B cell (primary cell): Measurements from ENCODE around the gene ORAI2. TPM values are rescaled to one million over a fixed set of nuclear protein-coding genes. Genes with fewer than 3 reads are reported as not detected.
A peak's percentile ranks its signal among the peaks of the same experiment; 100 is the strongest.

Experiments
- ATAC-seq: fragments of 200-7000 bp; cut with Tn5 transposase; one replicate; pipeline ENCODE4 v1.10.0; 2021; ENCODE audit warnings: low read depth, mild to moderate bottlenecking, moderate number of reproducible peaks, moderate library complexity
- CTCF ChIA-PET: fragments of 350-600 bp; sonication (Branson Sonifier 250); formaldehyde crosslinking; loops from one replicate; lab custom pipeline; 2021; ENCODE audit warnings: antibody characterized with exemption, inconsistent platforms; lab: Charles Lee
- POLR2A ChIA-PET: fragments of 350-600 bp; sonication (Branson Sonifier 250); formaldehyde crosslinking; loops from one replicate; lab custom pipeline; 2021; ENCODE audit warnings: antibody characterized with exemption; lab: Charles Lee
- DNase-seq: peaks from one replicate; pipeline ENCODE4 v3.0.0; 2013
- H2AFZ ChIP-seq: 2 replicates; pipeline ENCODE4 v1.6.1; 2012; ENCODE audit warnings: mild to moderate bottlenecking, low read depth, low read length; ENCODE audit not compliant: insufficient read depth, poor library complexity, severe bottlenecking
- H3K27ac ChIP-seq, 2 donors: 1 replicate in 1 of 2; 2 replicates in 1 of 2; pipeline ENCODE4 v1.5.1; 2012 to 2013; ENCODE audit warnings: low read length in 2 of 2, mild to moderate bottlenecking in 2 of 2, moderate library complexity in 1 of 2
- H3K27me3 ChIP-seq, 4 experiments: fragments of 200-600 bp in 1 of 4; sonication (generic) in 1 of 4; replicated peaks in 1 of 4; 1 replicate in 2 of 4; 2 replicates in 2 of 4; pipeline versions ENCODE4 v1.6.1 to v1.7.0; 2013 to 2016; ENCODE audit warnings: low read length in 3 of 4, mild to moderate bottlenecking in 2 of 4, mixed read lengths in 1 of 4, moderate library complexity in 1 of 4; ENCODE audit not compliant: insufficient read depth in 4 of 4, control insufficient read depth in 3 of 4; ENCODE audit errors: control extremely low read depth in 1 of 4
- H3K36me3 ChIP-seq, 2 experiments: replicated peaks in 1 of 2; 1 replicate in 1 of 2; 2 replicates in 1 of 2; pipeline versions ENCODE4 v1.6.1 to v1.7.1; 2013; ENCODE audit warnings: low read length in 1 of 2; ENCODE audit not compliant: insufficient read depth in 2 of 2, control insufficient read depth in 1 of 2; ENCODE audit errors: control extremely low read depth in 1 of 2, extremely low read depth in 1 of 2
- H3K4me1 ChIP-seq, 2 donors: fragments of 200-600 bp in 1 of 2; sonication (generic) in 1 of 2; 1 replicate in 1 of 2; 2 replicates in 1 of 2; pipeline versions ENCODE4 v1.5.1 to v1.6.1; 2013 to 2017; ENCODE audit warnings: low read length in 2 of 2; ENCODE audit not compliant: control insufficient read depth in 2 of 2, insufficient read depth in 2 of 2
- H3K4me2 ChIP-seq: replicated peaks from 2 replicates; pipeline ENCODE3; 2012; ENCODE audit warnings: mild to moderate bottlenecking, low read depth, low read length; ENCODE audit not compliant: poor library complexity, severe bottlenecking
- H3K4me3 ChIP-seq, 5 experiments: fragments of 200-600 bp in 1 of 5; sonication (generic) in 1 of 5; 1 replicate in 3 of 5; 2 replicates in 2 of 5; pipeline versions ENCODE4 v1.5.1 to v1.7.0; 2011 to 2016; ENCODE audit warnings: low read length in 4 of 5, mild to moderate bottlenecking in 4 of 5, low read depth in 2 of 5, control low read depth in 1 of 5, moderate library complexity in 1 of 5; ENCODE audit not compliant: insufficient read depth in 1 of 5; ENCODE audit errors: control extremely low read depth in 1 of 5, extremely low read depth in 1 of 5
- H3K79me2 ChIP-seq: fragments of 200-600 bp; sonication (generic); one replicate; pipeline ENCODE4 v1.6.0; 2016; ENCODE audit warnings: low read length; ENCODE audit not compliant: control insufficient read depth, insufficient read depth
- H3K9ac ChIP-seq: fragments of 200-600 bp; sonication (generic); 2 replicates; pipeline ENCODE4 v1.6.1; 2017; ENCODE audit warnings: mild to moderate bottlenecking, low read length, moderate library complexity
- H3K9me3 ChIP-seq, 3 donors: one replicate each; pipeline versions ENCODE4 v1.6.1 to v1.7.1; 2013; ENCODE audit warnings: low read length in 2 of 3; ENCODE audit not compliant: control insufficient read depth in 2 of 3, insufficient read depth in 1 of 3; ENCODE audit errors: control extremely low read depth in 1 of 3
- H4K20me1 ChIP-seq: 2 replicates; pipeline ENCODE4 v1.6.0; 2012; ENCODE audit warnings: mild to moderate bottlenecking, low read length; ENCODE audit not compliant: insufficient read depth, control insufficient read depth, poor library complexity, severe bottlenecking
- H3K27ac Mint-ChIP-seq: one replicate; pipeline ENCODE4 v1.8.0; 2021; ENCODE audit warnings: mixed read lengths
- H3K27me3 Mint-ChIP-seq: one replicate; pipeline ENCODE4 v1.8.0; 2021; ENCODE audit warnings: mixed read lengths
- H3K4me1 Mint-ChIP-seq: one replicate; pipeline ENCODE4 v1.8.0; 2021; ENCODE audit warnings: mixed read lengths
- H3K4me3 Mint-ChIP-seq: one replicate; pipeline ENCODE4 v1.8.0; 2021; ENCODE audit warnings: mixed read lengths
- H3K9me3 Mint-ChIP-seq: one replicate; pipeline ENCODE4 v1.8.0; 2022; ENCODE audit warnings: mixed read lengths; ENCODE audit not compliant: insufficient read depth
- CTCF ChIP-seq: fragments of 200-600 bp; IDR thresholded peaks from one replicate; pipeline ENCODE4 v1.8.0; 2022; ENCODE audit warnings: antibody characterized with exemption, mild to moderate bottlenecking
- EZH2 ChIP-seq: IDR thresholded peaks from 2 replicates; pipeline ENCODE4 v1.6.1; 2012; ENCODE audit warnings: borderline replicate concordance, low read depth, mild to moderate bottlenecking, moderate library complexity, low read length; ENCODE audit not compliant: insufficient read depth, poor library complexity, severe bottlenecking
- WGBS: methylation state at CpG from one replicate; pipeline ENCODE4 v1.1.5; 2013; ENCODE audit warnings: missing lambda C conversion rate; ENCODE audit not compliant: insufficient coverage; 5-methylcytosine and 5-hydroxymethylcytosine counted together
- intact Hi-C: fragments of 100-400 bp; cut with micrococcal nuclease; formaldehyde crosslinking; loops from one replicate; pipeline ENCODE4 v1.10.0; 2022
- polyA plus RNA-seq: library from polyadenylated mRNA; depleted of rRNA; stranded (reverse); fragments of >200 nt; gene quantifications from 2 replicates; pipeline ENCODE4 v1.2.3, GENCODE V29; 2012
- total RNA-seq, 2 donors: library from RNA; stranded (reverse); fragments of 120-200 nt in 1 of 2; gene quantifications; 1 replicate in 1 of 2; 2 replicates in 1 of 2; pipeline versions ENCODE4 v1.2.3 to v1.2.4, GENCODE V29; 2013 to 2022

Gene ORAI2
- total and polyA plus RNA-seq, 2 donors (not counting 1 experiment from before 2014, with no cell fraction given) = 177 to 450 TPM

GRCh38 chr7:102400360-102400759 lies 33.0 kb upstream of the ORAI2 start:
- DNase-seq = no peak
- no peak for TF ChIP-seq CTCF
- no peak for TF ChIP-seq EZH2
- Histone ChIP-seq H3K4me2 (no peak overlapping the region), H3K79me2 (peaks cover 49% of the 10 kb centered on the region), H4K20me1 (peaks cover 22% of the 10 kb centered on the region), H2AFZ (no peak overlapping the region), H3K36me3 (peaks cover 5 to 56% of the 10 kb centered on the region in 2 experiments), H3K27me3 (no peaks in the 10 kb centered on the region), H3K4me1 (peaks cover 12 to 25% of the 10 kb centered on the region in 2 donors), H3K9me3 (no peaks in the 10 kb centered on the region), H3K9ac (no peak overlapping the region), H3K4me3 (no peak overlapping the region), H3K27ac (no peak overlapping the region)
- WGBS = 79% methylated on average over 4 of the region's 5 CpGs
- Mint-ChIP-seq H3K4me1 (peaks cover 37% of the 10 kb centered on the region), H3K9me3 (no peaks in the 10 kb centered on the region), H3K4me3 (peak overlapping the region; percentile 6), H3K27me3 (no peaks in the 10 kb centered on the region), H3K27ac (peak overlapping the region; percentile 59)
- intact Hi-C loops = no loop called here
- CTCF ChIA-PET = interaction anchor here (1.1 to 23.0 kb wide), 3 partner anchors 12 to 94 kb away, joined by 3 to 1182 read pairs (median 3); partner anchors contain the start of gene ORAI2
- POLR2A ChIA-PET = no interaction called here
- ATAC-seq = no peak

GRCh38 chr7:102403563-102403962 lies 29.8 kb upstream of the ORAI2 start:
- H3K27me3 ChIP-seq = no peaks in the 10 kb centered on the region
- intact Hi-C loops = no loop called here
- peaks cover 33% of the 10 kb centered on the region for H3K79me2 ChIP-seq
- H2AFZ ChIP-seq = no peak overlapping the region
- ATAC-seq (no peak), DNase-seq (no peak)
- no peak overlapping the region for H3K27ac Mint-ChIP-seq
- ChIA-PET POLR2A (interaction anchor here (0.6 to 1.8 kb wide), 5 partner anchors 9 to 62 kb away, joined by 3 to 6 read pairs (median 6); no protein-coding TSS in a partner anchor), CTCF (interaction anchor here (2.0 to 23.0 kb wide), 4 partner anchors 9 to 61 kb away, joined by 7 to 1182 read pairs (median 26); partner anchors contain the start of genes ALKBH4, LRWD1 and ORAI2)
- peaks cover 8 to 83% of the 10 kb centered on the region in 2 experiments for H3K36me3 ChIP-seq
- no peaks in the 10 kb centered on the region for H3K9me3 ChIP-seq
- peaks cover 32% of the 10 kb centered on the region for H3K4me1 Mint-ChIP-seq
- H3K9me3 Mint-ChIP-seq = no peaks in the 10 kb centered on the region
- no peak overlapping the region for H3K27ac ChIP-seq
- no peaks in the 10 kb centered on the region for H3K27me3 Mint-ChIP-seq
- no peak overlapping the region for H3K9ac ChIP-seq
- H3K4me3 Mint-ChIP-seq = no peak overlapping the region
- WGBS = 100% methylated on average over 1 of the region's 3 CpGs
- peaks cover 12% of the 10 kb centered on the region for H4K20me1 ChIP-seq
- peaks cover 13 to 21% of the 10 kb centered on the region in 2 donors for H3K4me1 ChIP-seq
- no peak overlapping the region for H3K4me3 ChIP-seq
- H3K4me2 ChIP-seq = no peak overlapping the region
- TF ChIP-seq CTCF (no peak), EZH2 (no peak)
